GM12864 (cell line): ENCODE data around the gene HOXB1.

Experiments
- DNase-seq: peaks from one replicate; pipeline ENCODE4 v3.0.0-alpha.2; 2011; ENCODE audit warnings: low read depth
- H3K4me3 ChIP-seq: 2 replicates; pipeline ENCODE4 v1.5.1; 2011; ENCODE audit warnings: mild to moderate bottlenecking, low read depth, low read length, control low read depth
- TF ChIP-seq, protein P1 (sequence below): IDR thresholded peaks from 2 replicates; pipeline ENCODE4 v1.5.1; 2011; ENCODE audit warnings: low read depth, mild to moderate bottlenecking, moderate library complexity, low read length, control low read depth, inconsistent platforms; ENCODE audit errors: missing control alignments

HOXB1 gene

DNA sequence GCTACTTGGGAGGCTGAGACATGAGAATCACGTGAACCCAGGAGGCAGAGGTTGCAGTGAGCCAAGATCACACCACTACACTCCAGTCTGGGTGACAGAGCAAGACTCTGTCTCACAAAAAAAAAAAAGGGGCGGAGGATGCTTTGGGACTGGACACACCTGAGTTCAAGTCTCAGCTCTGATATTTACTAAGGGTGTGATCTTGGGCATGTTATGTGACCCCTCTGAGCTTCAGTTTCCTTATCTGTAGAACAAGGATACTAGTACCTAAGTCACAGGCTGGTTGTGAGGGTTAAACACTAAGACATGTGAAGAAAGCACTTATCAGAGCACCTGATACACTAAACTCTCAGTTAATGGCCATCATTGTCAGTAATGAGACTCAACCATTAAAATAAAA lies 25.9 kb downstream of the HOXB1 start:
- TF ChIP-seq, protein P1, sequence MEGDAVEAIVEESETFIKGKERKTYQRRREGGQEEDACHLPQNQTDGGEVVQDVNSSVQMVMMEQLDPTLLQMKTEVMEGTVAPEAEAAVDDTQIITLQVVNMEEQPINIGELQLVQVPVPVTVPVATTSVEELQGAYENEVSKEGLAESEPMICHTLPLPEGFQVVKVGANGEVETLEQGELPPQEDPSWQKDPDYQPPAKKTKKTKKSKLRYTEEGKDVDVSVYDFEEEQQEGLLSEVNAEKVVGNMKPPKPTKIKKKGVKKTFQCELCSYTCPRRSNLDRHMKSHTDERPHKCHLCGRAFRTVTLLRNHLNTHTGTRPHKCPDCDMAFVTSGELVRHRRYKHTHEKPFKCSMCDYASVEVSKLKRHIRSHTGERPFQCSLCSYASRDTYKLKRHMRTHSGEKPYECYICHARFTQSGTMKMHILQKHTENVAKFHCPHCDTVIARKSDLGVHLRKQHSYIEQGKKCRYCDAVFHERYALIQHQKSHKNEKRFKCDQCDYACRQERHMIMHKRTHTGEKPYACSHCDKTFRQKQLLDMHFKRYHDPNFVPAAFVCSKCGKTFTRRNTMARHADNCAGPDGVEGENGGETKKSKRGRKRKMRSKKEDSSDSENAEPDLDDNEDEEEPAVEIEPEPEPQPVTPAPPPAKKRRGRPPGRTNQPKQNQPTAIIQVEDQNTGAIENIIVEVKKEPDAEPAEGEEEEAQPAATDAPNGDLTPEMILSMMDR = no peak
- H3K4me3 ChIP-seq = no peak overlapping the region
- DNase-seq = no peak

DNA sequence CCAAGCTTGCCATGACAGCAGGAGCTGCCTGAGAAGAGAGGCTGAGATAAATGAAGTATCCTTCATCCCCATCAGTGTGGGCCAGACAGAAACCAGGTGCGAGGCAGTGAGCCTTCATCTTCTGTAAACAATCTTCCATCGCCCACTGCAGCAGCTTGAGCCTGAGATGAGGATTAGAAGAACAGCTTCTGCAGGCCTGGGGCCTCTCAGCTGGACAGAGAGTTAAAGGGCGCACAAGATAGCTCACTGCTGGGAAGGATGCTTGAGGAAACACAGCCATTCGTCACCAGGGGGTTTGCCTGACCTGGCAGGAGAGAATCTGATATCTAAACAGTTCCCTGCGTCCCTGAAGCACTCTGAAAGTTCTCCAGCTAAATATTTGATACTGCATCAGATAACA lies 27.1 kb downstream of the HOXB1 start:
- TF ChIP-seq, protein P1 = no peak
- no peak overlapping the region for H3K4me3 ChIP-seq
- DNase-seq = no peak

DNA sequence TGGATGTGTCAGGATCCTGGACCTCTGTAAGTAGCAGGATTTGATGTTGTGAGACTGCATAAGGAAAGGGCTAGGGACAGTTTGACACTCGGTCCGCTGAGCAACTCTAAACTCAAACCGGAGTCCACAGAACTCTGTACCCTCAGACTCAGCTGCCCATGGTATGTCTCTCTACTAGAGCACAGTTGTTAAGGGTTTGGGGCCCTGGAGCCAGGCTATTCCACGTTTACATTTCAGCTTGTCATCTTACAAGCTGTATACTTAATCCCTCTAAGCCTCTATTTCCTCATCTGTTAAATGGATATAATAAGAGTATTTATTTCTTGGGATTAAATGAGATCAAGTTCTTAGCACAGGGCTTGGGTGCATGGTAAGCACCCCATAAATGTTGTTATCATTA lies 27.9 kb downstream of the HOXB1 start:
- TF ChIP-seq, protein P1 = no peak
- H3K4me3 ChIP-seq = no peak overlapping the region
- DNase-seq = no peak

DNA sequence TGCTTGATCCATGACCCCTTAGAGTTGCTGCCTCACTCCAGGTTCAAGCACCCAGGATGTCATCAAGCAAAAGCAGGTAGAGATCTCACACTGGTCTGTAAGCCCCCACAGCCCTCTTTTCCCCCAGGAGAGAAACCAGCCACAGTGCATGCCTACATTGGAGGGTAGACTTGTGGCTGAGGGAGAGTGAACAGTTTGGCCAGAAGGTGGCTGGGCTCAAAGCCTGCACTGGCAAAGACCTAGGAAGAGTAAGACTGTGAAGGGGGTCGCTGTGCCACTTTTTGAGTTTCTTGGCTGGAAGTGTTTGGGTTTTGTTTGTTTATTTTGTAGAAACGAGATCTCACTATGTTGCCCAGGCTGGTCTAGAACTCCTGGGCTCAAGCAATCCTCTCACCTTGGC lies 28.5 kb downstream of the HOXB1 start:
- TF ChIP-seq, protein P1 = no peak
- no peak for DNase-seq
- H3K4me3 ChIP-seq = no peak overlapping the region

DNA sequence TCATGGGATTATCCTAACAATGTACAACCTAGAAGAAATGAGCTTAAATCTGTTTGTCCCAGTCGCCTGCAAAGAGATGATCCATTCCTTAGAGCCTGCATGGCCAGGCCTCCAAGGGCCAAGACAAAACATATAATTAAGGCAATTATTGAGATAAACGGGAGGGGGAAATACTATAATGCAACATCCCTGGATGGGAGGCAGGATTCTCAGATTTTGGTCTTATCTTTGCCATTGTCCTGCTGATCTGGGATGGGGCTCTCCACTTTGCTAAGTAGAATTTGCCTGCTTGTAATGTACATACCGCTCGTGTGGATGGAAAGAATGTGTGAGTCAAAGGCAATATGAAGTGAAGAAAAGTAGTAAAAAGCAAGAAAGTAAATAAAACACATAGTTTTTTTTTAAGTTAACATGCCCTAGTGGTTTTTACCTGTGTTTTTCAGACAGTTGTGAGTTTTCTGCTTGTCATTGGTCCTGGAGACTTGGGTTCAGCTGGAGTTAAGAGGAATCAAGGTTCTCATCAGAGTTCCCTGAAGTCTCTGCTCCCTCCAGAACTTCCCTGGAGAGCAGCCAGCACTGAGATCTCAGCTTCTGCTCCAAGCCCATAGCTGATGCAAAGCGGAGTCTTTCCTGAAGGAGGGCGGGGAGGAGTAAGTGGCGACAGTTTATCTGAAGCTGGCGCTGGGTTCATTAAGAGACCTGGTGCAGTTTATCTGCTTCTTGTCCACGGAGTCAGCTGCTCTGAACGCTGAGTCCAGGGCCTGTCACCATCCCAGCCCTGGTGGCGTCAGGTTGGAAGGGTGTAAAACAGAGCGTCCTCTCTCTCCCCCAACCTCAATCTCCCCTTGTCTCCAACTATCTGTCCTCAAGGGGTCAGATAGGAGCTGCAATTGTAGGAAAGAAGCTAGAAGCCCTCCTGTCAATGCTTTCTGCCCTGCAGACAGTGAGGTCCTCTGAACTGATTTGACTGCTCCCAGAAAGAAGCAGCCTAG lies 30.1 kb downstream of the HOXB1 start:
- H3K4me3 ChIP-seq = no peak overlapping the region
- no peak for DNase-seq
- TF ChIP-seq, protein P1 = no peak

DNA sequence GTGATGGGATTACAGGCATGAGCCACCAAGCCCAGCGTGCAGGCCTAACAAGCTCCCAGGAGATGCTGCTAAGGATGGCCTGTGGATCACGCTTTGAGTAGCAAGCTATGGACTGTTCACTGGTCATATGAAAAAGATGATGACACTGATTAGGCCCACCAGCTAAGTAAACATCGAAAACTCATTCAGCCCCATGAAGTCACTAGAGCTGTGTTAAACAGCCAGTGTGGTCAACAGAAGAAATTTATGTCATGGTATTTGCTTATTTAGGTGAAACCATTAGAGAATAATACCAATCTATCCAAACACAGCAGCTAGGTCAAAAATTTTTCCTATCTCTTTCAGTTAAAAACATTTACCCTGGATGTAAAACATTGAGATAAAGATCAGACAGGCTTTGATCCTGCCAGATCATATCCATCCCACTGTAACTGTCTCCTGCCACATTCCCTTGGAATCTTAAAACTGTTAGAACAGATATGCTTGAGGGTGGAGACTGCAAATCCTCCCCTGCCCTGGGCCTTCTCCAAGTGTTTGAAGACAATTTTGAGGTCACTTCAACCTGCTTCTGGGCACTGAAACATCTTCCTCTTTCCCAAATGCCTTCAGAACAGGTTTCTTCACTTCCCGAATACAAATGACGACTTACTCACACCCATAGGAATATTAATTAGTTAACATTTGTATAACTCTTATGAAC lies 30.9 kb downstream of the HOXB1 start:
- TF ChIP-seq, protein P1 = no peak
- H3K4me3 ChIP-seq = no peak overlapping the region
- DNase-seq = no peak

DNA sequence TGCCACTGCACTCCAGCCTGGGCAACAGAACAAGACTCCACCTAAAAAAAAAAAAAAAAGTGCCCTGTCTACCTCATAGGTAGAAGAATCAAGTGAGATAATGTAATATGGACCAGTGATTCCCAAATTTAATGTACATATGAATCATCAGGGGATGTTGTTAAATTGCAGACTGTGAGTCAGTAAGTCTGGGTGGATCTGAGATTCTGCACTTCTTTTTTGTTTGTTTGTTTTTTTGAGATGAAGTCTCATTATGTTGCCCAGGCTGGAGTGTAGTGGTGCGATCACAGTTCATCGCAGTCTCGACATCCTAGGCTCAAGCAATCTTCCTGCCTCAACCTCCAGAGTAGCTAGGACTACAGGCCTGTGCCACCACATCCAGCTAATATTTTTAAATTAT lies 31.6 kb downstream of the HOXB1 start:
- DNase-seq = no peak
- TF ChIP-seq, protein P1 = no peak
- no peak overlapping the region for H3K4me3 ChIP-seq
